GM23338 (cell line): ENCODE results near the gene ANXA7. TPM values are rescaled to one million over a fixed set of nuclear protein-coding genes. Genes with fewer than 3 reads are reported as not detected.

Experiments used
- ATAC-seq: fragments of 200-7000 bp; cut with Tn5 transposase; 3 replicates; pipeline ENCODE4 v1.9.1; 2020
- DNase-seq: peaks from one replicate; pipeline ENCODE4 v3.0.0-alpha.2; 2015; ENCODE audit warnings: low spot score
- H2AFZ ChIP-seq: fragments of 200-600 bp; sonication (generic); 2 replicates; pipeline ENCODE4 v1.8.0; 2016; ENCODE audit warnings: antibody characterized with exemption, mild to moderate bottlenecking, moderate library complexity
- H3F3A ChIP-seq: fragments of 200-600 bp; sonication (generic); replicated peaks from 2 replicates; pipeline ENCODE4 v1.8.0; 2017; ENCODE audit warnings: antibody characterized with exemption, mixed run types, low read depth
- H3K27ac ChIP-seq: fragments of 200-600 bp; sonication (generic); 2 replicates; pipeline ENCODE4 v1.6.1; 2016; ENCODE audit warnings: low read depth
- H3K27me3 ChIP-seq: fragments of 200-600 bp; sonication (generic); 2 replicates; pipeline ENCODE4 v1.8.0; 2016; ENCODE audit warnings: mild to moderate bottlenecking, mixed run types, moderate library complexity; ENCODE audit not compliant: insufficient read depth
- H3K36me3 ChIP-seq: fragments of 200-600 bp; sonication (generic); 2 replicates; pipeline ENCODE4 v1.8.0; 2016; ENCODE audit warnings: mild to moderate bottlenecking; ENCODE audit not compliant: insufficient read depth
- H3K4me1 ChIP-seq: fragments of 200-600 bp; sonication (generic); 2 replicates; pipeline ENCODE4 v1.8.0; 2016; ENCODE audit warnings: mild to moderate bottlenecking, moderate library complexity; ENCODE audit not compliant: insufficient read depth
- H3K4me2 ChIP-seq: fragments of 200-600 bp; sonication (generic); 2 replicates; pipeline ENCODE4 v1.7.1; 2017; ENCODE audit warnings: mixed run types
- H3K4me3 ChIP-seq: fragments of 200-600 bp; sonication (generic); 2 replicates; pipeline ENCODE4 v1.6.1; 2016; ENCODE audit warnings: mixed run types
- H3K79me2 ChIP-seq: fragments of 200-600 bp; sonication (generic); replicated peaks from 2 replicates; pipeline ENCODE4 v1.8.0; 2017; ENCODE audit warnings: mild to moderate bottlenecking; ENCODE audit not compliant: insufficient read depth
- H3K9me2 ChIP-seq: fragments of 200-600 bp; sonication (generic); 2 replicates; pipeline ENCODE4 v1.8.0; 2017; ENCODE audit not compliant: insufficient read depth
- H4K20me1 ChIP-seq: fragments of 200-600 bp; sonication (generic); replicated peaks from 2 replicates; pipeline ENCODE4 v1.8.0; 2017; ENCODE audit warnings: mild to moderate bottlenecking; ENCODE audit not compliant: insufficient read depth
- H3K27ac Mint-ChIP-seq: 2 replicates; pipeline ENCODE4 v1.8.0; 2020; ENCODE audit warnings: inconsistent platforms, mild to moderate bottlenecking, moderate library complexity, mixed read lengths
- H3K27me3 Mint-ChIP-seq: 3 replicates; pipeline ENCODE4 v1.8.0; 2022; ENCODE audit warnings: low read depth, mild to moderate bottlenecking, moderate library complexity, mixed read lengths, inconsistent platforms; ENCODE audit not compliant: insufficient read depth, poor library complexity
- H3K36me3 Mint-ChIP-seq: 3 replicates; pipeline ENCODE4 v1.8.0; 2021; ENCODE audit warnings: low read depth, mild to moderate bottlenecking, inconsistent platforms, moderate library complexity, mixed read lengths
- H3K4me1 Mint-ChIP-seq: 3 replicates; pipeline ENCODE4 v1.8.0; 2020; ENCODE audit warnings: mild to moderate bottlenecking, inconsistent platforms, mixed read lengths
- H3K4me3 Mint-ChIP-seq: 3 replicates; pipeline ENCODE4 v1.8.0; 2021; ENCODE audit warnings: moderate library complexity, mild to moderate bottlenecking, inconsistent platforms, mixed read lengths
- H3K9me3 Mint-ChIP-seq: 3 replicates; pipeline ENCODE4 v1.8.0; 2020; ENCODE audit warnings: moderate library complexity, mild to moderate bottlenecking, inconsistent platforms, mixed read lengths
- CREB1 ChIP-seq: fragments of 250-450 bp; sonication (Bioruptor Pico); IDR thresholded peaks from 2 replicates; pipeline ENCODE4 v1.5.0; 2020; ENCODE audit warnings: low read depth, mild to moderate bottlenecking, moderate library complexity
- EZH2 ChIP-seq: fragments of 200-600 bp; sonication (generic); IDR thresholded peaks from one replicate; pipeline ENCODE4 v1.8.0; 2017; ENCODE audit warnings: antibody characterized with exemption, mild to moderate bottlenecking, low read depth; ENCODE audit not compliant: unreplicated experiment
- JUNB ChIP-seq: IDR thresholded peaks from one replicate; pipeline ENCODE4 v1.6.1; 2016; ENCODE audit warnings: antibody characterized with exemption; ENCODE audit not compliant: unreplicated experiment
- NANOG ChIP-seq: IDR thresholded peaks from 2 replicates; pipeline ENCODE4 v1.6.1; 2016; ENCODE audit warnings: antibody characterized with exemption, borderline replicate concordance
- STAT1 ChIP-seq: IDR thresholded peaks from one replicate; pipeline ENCODE4 v1.6.1; 2016; ENCODE audit warnings: antibody characterized with exemption; ENCODE audit not compliant: unreplicated experiment
- ZNF114 ChIP-seq: fragments of 250-450 bp; sonication (Bioruptor Pico); IDR thresholded peaks from 2 replicates; pipeline ENCODE4 v1.5.0; 2020; ENCODE audit warnings: mild to moderate bottlenecking, moderate library complexity
- ZNF331 ChIP-seq: fragments of 250-450 bp; sonication (Bioruptor Pico); IDR thresholded peaks from 2 replicates; pipeline ENCODE4 v1.5.0; 2020; ENCODE audit warnings: low read depth, mild to moderate bottlenecking, moderate library complexity
- polyA plus RNA-seq: library from polyadenylated mRNA; unstranded; fragments of >200 nt; fragmentation: Nextera tagmentation; extraction: Ambion mirVana; gene quantifications from 2 replicates; pipeline ENCODE4 v1.2.1, GENCODE V29; 2016
- total RNA-seq: library from RNA; depleted of rRNA; stranded (reverse); fragments of >200 nt; shearing (Covaris generic); gene quantifications from 2 replicates; pipeline ENCODE4 v1.2.3, GENCODE V29; 2014
- TF ChIP-seq, protein P1 (sequence below), 2 experiments: fragments of 200-600 bp in 1 of 2; sonication (generic) in 1 of 2; conservative IDR thresholded peaks; 2 replicates each; pipeline versions ENCODE4 v1.5.1 to v1.6.1; 2016 to 2017; ENCODE audit warnings: antibody characterized with exemption in 2 of 2, low read depth in 2 of 2, mild to moderate bottlenecking in 2 of 2, moderate library complexity in 1 of 2
- TF ChIP-seq, protein P2 (sequence below): IDR thresholded peaks from 2 replicates; pipeline ENCODE4 v1.6.1; 2016; ENCODE audit warnings: antibody characterized with exemption
- TF ChIP-seq, protein P3 (sequence below): fragments of 250-450 bp; sonication (Bioruptor Pico); IDR thresholded peaks from 2 replicates; pipeline ENCODE4 v1.5.0; 2020; ENCODE audit warnings: mild to moderate bottlenecking, moderate library complexity
- TF ChIP-seq, protein P4 (sequence below): IDR thresholded peaks from one replicate; pipeline ENCODE4 v1.6.1; 2018; ENCODE audit warnings: antibody characterized with exemption; ENCODE audit not compliant: unreplicated experiment

The ANXA7 gene
- total and polyA plus RNA-seq, 2 experiments from 2014 or later: 63.7 to 80.1 TPM

DNA sequence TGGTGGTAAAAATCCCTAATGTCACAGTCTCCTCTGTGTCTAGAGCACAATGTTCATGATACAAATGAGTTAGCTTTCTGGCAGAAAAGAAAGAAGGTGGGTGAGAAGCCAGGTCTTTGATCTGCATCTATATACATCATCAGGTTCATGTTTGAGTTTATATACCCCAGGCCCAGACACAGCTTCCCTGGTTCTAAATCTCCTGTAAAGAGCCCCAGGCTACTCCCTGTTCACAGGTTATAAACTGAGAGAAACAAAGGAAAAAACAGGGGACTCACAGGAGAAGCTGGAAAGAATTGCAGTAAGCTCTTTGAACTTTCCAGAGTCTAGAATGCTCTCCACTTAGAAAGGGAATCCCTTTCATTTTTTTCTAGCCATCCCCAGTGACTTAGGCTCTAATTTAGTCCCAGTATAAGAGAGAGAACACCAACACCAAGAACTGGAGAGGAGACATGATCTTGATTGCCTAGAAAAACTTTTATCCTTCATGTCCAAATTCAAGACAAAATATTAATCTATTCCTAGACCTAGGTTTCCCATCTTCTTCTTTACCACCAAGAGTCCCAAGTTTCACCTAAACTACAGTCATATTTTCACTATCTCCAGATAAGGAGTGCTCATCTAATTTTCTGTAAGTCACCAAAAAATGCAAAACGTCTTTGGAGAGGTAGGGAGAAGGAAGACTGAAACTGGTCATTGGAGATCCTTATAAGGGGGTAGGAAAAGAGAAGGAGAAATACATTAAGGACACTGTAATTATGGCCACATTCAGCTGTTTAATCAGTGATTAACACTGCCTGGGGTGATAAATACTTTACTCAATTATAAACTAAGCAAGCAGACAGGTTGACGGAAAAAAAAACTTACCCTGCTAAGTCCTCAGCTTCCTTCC lies 19.0 kb upstream of the ANXA7 start (continued):
- TF ChIP-seq NANOG (no peak), JUNB (no peak), ZNF114 (no peak)

DNA sequence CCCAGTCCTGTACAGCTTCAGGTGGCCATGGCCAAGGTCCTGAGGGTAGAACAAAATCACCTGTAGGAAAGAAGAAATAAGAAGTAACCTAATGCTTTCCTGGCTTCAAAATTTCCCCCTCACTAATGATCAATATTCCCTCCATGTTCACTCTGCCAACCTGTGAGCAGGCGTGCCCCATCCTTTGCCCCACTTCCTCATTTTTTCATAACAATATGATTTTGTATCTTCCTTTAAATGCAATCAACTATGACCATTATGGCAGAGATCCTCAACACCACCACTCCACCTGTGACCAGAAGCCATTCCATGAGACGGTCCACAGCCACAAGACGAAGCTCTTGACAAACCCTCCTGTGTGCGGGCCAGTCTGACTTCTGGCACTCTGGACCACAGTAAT lies 12.5 kb upstream of the ANXA7 start:
- Histone ChIP-seq H4K20me1 (no peaks in the 10 kb centered on the region), H3K4me1 (no peaks in the 10 kb centered on the region), H3K9me2 (no peaks in the 10 kb centered on the region), H3F3A (no peaks in the 10 kb centered on the region), H2AFZ (no peak overlapping the region), H3K36me3 (peaks cover 7% of the 10 kb centered on the region; the same call in 1 of the 2 replicates), H3K79me2 (no peaks in the 10 kb centered on the region), H3K4me2 (no peak overlapping the region), H3K27me3 (no peaks in the 10 kb centered on the region), H3K4me3 (no peak overlapping the region), H3K27ac (no peak overlapping the region)
- TF ChIP-seq, protein P1, sequence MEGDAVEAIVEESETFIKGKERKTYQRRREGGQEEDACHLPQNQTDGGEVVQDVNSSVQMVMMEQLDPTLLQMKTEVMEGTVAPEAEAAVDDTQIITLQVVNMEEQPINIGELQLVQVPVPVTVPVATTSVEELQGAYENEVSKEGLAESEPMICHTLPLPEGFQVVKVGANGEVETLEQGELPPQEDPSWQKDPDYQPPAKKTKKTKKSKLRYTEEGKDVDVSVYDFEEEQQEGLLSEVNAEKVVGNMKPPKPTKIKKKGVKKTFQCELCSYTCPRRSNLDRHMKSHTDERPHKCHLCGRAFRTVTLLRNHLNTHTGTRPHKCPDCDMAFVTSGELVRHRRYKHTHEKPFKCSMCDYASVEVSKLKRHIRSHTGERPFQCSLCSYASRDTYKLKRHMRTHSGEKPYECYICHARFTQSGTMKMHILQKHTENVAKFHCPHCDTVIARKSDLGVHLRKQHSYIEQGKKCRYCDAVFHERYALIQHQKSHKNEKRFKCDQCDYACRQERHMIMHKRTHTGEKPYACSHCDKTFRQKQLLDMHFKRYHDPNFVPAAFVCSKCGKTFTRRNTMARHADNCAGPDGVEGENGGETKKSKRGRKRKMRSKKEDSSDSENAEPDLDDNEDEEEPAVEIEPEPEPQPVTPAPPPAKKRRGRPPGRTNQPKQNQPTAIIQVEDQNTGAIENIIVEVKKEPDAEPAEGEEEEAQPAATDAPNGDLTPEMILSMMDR (conservative IDR thresholded peaks at IDR 0.05; ENCODE audit: low read depth in 2 of 2): no peak
- TF ChIP-seq, protein P2, sequence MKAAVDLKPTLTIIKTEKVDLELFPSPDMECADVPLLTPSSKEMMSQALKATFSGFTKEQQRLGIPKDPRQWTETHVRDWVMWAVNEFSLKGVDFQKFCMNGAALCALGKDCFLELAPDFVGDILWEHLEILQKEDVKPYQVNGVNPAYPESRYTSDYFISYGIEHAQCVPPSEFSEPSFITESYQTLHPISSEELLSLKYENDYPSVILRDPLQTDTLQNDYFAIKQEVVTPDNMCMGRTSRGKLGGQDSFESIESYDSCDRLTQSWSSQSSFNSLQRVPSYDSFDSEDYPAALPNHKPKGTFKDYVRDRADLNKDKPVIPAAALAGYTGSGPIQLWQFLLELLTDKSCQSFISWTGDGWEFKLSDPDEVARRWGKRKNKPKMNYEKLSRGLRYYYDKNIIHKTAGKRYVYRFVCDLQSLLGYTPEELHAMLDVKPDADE: no peak
- TF ChIP-seq, protein P3, sequence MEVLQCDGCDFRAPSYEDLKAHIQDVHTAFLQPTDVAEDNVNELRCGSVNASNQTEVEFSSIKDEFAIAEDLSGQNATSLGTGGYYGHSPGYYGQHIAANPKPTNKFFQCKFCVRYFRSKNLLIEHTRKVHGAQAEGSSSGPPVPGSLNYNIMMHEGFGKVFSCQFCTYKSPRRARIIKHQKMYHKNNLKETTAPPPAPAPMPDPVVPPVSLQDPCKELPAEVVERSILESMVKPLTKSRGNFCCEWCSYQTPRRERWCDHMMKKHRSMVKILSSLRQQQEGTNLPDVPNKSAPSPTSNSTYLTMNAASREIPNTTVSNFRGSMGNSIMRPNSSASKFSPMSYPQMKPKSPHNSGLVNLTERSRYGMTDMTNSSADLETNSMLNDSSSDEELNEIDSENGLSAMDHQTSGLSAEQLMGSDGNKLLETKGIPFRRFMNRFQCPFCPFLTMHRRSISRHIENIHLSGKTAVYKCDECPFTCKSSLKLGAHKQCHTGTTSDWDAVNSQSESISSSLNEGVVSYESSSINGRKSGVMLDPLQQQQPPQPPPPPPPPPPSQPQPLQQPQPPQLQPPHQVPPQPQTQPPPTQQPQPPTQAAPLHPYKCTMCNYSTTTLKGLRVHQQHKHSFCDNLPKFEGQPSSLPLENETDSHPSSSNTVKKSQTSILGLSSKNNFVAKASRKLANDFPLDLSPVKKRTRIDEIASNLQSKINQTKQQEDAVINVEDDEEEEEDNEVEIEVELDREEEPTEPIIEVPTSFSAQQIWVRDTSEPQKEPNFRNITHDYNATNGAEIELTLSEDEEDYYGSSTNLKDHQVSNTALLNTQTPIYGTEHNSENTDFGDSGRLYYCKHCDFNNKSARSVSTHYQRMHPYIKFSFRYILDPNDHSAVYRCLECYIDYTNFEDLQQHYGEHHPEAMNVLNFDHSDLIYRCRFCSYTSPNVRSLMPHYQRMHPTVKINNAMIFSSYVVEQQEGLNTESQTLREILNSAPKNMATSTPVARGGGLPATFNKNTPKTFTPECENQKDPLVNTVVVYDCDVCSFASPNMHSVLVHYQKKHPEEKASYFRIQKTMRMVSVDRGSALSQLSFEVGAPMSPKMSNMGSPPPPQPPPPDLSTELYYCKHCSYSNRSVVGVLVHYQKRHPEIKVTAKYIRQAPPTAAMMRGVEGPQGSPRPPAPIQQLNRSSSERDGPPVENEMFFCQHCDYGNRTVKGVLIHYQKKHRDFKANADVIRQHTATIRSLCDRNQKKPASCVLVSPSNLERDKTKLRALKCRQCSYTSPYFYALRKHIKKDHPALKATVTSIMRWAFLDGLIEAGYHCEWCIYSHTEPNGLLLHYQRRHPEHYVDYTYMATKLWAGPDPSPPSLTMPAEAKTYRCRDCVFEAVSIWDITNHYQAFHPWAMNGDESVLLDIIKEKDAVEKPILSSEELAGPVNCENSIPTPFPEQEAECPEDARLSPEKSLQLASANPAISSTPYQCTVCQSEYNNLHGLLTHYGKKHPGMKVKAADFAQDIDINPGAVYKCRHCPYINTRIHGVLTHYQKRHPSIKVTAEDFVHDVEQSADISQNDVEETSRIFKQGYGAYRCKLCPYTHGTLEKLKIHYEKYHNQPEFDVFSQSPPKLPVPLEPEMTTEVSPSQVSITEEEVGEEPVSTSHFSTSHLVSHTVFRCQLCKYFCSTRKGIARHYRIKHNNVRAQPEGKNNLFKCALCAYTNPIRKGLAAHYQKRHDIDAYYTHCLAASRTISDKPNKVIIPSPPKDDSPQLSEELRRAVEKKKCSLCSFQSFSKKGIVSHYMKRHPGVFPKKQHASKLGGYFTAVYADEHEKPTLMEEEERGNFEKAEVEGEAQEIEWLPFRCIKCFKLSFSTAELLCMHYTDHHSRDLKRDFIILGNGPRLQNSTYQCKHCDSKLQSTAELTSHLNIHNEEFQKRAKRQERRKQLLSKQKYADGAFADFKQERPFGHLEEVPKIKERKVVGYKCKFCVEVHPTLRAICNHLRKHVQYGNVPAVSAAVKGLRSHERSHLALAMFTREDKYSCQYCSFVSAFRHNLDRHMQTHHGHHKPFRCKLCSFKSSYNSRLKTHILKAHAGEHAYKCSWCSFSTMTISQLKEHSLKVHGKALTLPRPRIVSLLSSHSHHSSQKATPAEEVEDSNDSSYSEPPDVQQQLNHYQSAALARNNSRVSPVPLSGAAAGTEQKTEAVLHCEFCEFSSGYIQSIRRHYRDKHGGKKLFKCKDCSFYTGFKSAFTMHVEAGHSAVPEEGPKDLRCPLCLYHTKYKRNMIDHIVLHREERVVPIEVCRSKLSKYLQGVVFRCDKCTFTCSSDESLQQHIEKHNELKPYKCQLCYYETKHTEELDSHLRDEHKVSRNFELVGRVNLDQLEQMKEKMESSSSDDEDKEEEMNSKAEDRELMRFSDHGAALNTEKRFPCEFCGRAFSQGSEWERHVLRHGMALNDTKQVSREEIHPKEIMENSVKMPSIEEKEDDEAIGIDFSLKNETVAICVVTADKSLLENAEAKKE (CRISPR knock-in tag): no peak
- TF ChIP-seq NANOG: no peak
- TF ChIP-seq STAT1: no peak
- TF ChIP-seq EZH2: no peak
- no peak for TF ChIP-seq ZNF114
- TF ChIP-seq ZNF331 (CRISPR knock-in tag): no peak
- TF ChIP-seq CREB1 (CRISPR knock-in tag): no peak
- TF ChIP-seq, protein P4, sequence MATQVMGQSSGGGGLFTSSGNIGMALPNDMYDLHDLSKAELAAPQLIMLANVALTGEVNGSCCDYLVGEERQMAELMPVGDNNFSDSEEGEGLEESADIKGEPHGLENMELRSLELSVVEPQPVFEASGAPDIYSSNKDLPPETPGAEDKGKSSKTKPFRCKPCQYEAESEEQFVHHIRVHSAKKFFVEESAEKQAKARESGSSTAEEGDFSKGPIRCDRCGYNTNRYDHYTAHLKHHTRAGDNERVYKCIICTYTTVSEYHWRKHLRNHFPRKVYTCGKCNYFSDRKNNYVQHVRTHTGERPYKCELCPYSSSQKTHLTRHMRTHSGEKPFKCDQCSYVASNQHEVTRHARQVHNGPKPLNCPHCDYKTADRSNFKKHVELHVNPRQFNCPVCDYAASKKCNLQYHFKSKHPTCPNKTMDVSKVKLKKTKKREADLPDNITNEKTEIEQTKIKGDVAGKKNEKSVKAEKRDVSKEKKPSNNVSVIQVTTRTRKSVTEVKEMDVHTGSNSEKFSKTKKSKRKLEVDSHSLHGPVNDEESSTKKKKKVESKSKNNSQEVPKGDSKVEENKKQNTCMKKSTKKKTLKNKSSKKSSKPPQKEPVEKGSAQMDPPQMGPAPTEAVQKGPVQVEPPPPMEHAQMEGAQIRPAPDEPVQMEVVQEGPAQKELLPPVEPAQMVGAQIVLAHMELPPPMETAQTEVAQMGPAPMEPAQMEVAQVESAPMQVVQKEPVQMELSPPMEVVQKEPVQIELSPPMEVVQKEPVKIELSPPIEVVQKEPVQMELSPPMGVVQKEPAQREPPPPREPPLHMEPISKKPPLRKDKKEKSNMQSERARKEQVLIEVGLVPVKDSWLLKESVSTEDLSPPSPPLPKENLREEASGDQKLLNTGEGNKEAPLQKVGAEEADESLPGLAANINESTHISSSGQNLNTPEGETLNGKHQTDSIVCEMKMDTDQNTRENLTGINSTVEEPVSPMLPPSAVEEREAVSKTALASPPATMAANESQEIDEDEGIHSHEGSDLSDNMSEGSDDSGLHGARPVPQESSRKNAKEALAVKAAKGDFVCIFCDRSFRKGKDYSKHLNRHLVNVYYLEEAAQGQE: no peak
- H3K4me1 Mint-ChIP-seq: no peaks in the 10 kb centered on the region
- no peak overlapping the region for H3K4me3 Mint-ChIP-seq
- no peaks in the 10 kb centered on the region for H3K9me3 Mint-ChIP-seq
- H3K36me3 Mint-ChIP-seq: peaks cover 9% of the 10 kb centered on the region
- DNase-seq: no peak
- H3K27ac Mint-ChIP-seq: no peak overlapping the region
- no peak for ATAC-seq
- no peaks in the 10 kb centered on the region for H3K27me3 Mint-ChIP-seq
